HEK293 (cell line): ENCODE results near the gene RETREG2.

Experiments used
- GFI1B ChIP-seq: fragments of 450-650 bp; formaldehyde crosslinking; IDR thresholded peaks from 2 replicates; pipeline ENCODE4 v1.5.1; 2016; ENCODE audit warnings: missing biosample characterization, missing genetic modification characterization
- GLI2 ChIP-seq: fragments of 450-650 bp; formaldehyde crosslinking; IDR thresholded peaks from 2 replicates; pipeline ENCODE4; 2017; ENCODE audit warnings: missing biosample characterization, missing genetic modification characterization, low read depth, borderline replicate concordance
- HOXD13 ChIP-seq: sonication (generic); formaldehyde crosslinking; IDR thresholded peaks from 2 replicates; pipeline ENCODE4 v1.8.0; 2022; ENCODE audit warnings: missing genetic modification reagents, borderline replicate concordance
- SP3 ChIP-seq: fragments of 450-650 bp; formaldehyde crosslinking; IDR thresholded peaks from 2 replicates; pipeline ENCODE4 v1.5.1; 2016; ENCODE audit warnings: missing biosample characterization, missing genetic modification characterization
- TCF7L2 ChIP-seq: IDR thresholded peaks from 2 replicates; pipeline ENCODE4 v1.6.1; 2011; ENCODE audit warnings: low read depth, mild to moderate bottlenecking, inconsistent platforms, low read length, moderate library complexity, borderline replicate concordance
- ZBTB21 ChIP-seq: fragments of 450-650 bp; formaldehyde crosslinking; IDR thresholded peaks from 2 replicates; pipeline ENCODE4 v1.5.1; 2017; ENCODE audit warnings: missing biosample characterization, missing genetic modification characterization
- ZNF184 ChIP-seq: fragments of 450-650 bp; IDR thresholded peaks from 2 replicates; pipeline ENCODE4 v1.5.1; 2018; ENCODE audit warnings: missing biosample characterization, mild to moderate bottlenecking, missing genetic modification characterization
- ZNF2 ChIP-seq: fragments of 450-650 bp; formaldehyde crosslinking; IDR thresholded peaks from 2 replicates; pipeline ENCODE4 v1.5.1; 2016; ENCODE audit warnings: missing biosample characterization, missing genetic modification characterization
- ZNF211 ChIP-seq: fragments of 450-650 bp; formaldehyde crosslinking; IDR thresholded peaks from 2 replicates; pipeline ENCODE4 v1.5.1; 2016; ENCODE audit warnings: low read depth, missing biosample characterization, missing genetic modification characterization
- ZNF221 ChIP-seq: fragments of 450-650 bp; formaldehyde crosslinking; IDR thresholded peaks from 2 replicates; pipeline ENCODE4 v1.5.1; 2017; ENCODE audit warnings: missing biosample characterization, missing genetic modification characterization, borderline replicate concordance
- ZNF248 ChIP-seq: fragments of 450-650 bp; formaldehyde crosslinking; IDR thresholded peaks from 2 replicates; pipeline ENCODE4 v1.5.1; 2017; ENCODE audit warnings: missing biosample characterization, missing genetic modification characterization
- ZNF433 ChIP-seq: fragments of 450-650 bp; formaldehyde crosslinking; IDR thresholded peaks from 2 replicates; pipeline ENCODE4 v1.5.1; 2016; ENCODE audit warnings: missing biosample characterization, missing genetic modification characterization, low read depth
- ZNF549 ChIP-seq: fragments of 450-650 bp; IDR thresholded peaks from 2 replicates; pipeline ENCODE4 v1.5.1; 2018; ENCODE audit warnings: missing biosample characterization, missing genetic modification characterization, mild to moderate bottlenecking, inconsistent platforms, moderate library complexity
- TF ChIP-seq, protein P1 (sequence below): fragments of 450-650 bp; formaldehyde crosslinking; conservative IDR thresholded peaks from 2 replicates; pipeline ENCODE4 v1.5.1; 2016; ENCODE audit warnings: low read depth, missing biosample characterization, missing genetic modification characterization
- TF ChIP-seq, protein P2 (sequence below): fragments of 450-650 bp; formaldehyde crosslinking; IDR thresholded peaks from 2 replicates; pipeline ENCODE4 v1.5.1; 2017; ENCODE audit warnings: missing biosample characterization, missing genetic modification characterization
- TF ChIP-seq, protein P3 (sequence below): fragments of 450-650 bp; IDR thresholded peaks from 2 replicates; pipeline ENCODE4 v1.5.1; 2018; ENCODE audit warnings: missing biosample characterization, missing genetic modification characterization
- TF ChIP-seq, protein P4 (sequence below): fragments of 450-650 bp; formaldehyde crosslinking; IDR thresholded peaks from 2 replicates; pipeline ENCODE4 v1.5.1; 2016; ENCODE audit warnings: missing biosample characterization, missing genetic modification characterization
- TF ChIP-seq, protein P5 (sequence below): fragments of 450-650 bp; formaldehyde crosslinking; IDR thresholded peaks from 2 replicates; pipeline ENCODE4 v1.5.1; 2016; ENCODE audit warnings: missing biosample characterization, missing genetic modification characterization
- TF ChIP-seq, protein P6 (sequence below): fragments of 450-650 bp; formaldehyde crosslinking; IDR thresholded peaks from 2 replicates; pipeline ENCODE4 v1.5.1; 2016; ENCODE audit warnings: missing biosample characterization, missing genetic modification characterization
- TF ChIP-seq, protein P7 (sequence below): fragments of 450-650 bp; formaldehyde crosslinking; IDR thresholded peaks from 2 replicates; pipeline ENCODE4 v1.5.1; 2016; ENCODE audit warnings: missing biosample characterization, missing genetic modification characterization

The RETREG2 gene

DNA sequence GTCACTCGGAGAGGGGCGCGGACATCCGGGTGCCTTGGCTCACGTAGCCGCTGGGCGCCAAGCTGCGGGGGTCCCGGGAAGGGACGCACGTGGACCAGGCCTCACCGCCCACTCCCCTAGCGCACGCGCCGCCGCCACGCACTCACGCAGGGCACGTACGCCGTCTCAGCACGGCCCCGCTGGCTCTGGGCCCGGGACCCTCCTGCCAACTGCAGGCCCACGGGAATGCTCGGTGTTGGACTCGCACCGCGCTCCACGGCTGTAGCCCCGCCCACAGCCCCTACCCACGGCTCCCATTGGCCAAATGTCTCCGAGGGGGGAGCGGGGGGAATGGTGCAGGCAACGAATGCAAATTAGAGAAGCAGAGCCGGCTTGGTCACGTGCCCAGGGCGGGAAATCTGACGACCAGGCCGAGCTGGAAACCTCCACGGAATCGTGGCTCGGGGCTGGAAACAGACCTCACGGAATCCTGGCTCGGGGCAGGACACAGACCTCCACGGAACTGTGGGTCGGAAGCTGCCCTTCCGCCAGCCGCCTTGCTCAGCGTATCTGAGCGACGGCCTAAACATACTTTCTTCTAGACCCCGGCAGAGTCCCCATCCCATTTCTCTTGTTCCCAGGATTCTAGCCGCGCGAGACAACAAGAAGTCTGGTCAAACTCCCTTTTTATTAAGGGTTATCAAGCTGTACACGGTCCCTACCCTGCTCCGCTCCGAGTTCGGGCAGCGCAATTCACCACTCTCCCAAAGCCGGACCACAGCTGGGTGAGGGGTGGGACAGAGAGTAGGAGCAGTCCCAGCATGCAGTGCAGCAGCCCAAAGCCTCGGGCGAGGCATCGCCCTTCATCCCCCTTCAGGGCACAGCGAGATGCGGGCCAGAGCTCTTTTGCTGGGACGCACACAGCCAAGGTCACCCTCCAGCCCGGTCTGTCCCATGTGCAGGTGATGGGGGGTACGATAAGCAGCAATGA lies 40.9 kb downstream of the RETREG2 start, which contains the start of gene ABCB6 (continued):
- TF ChIP-seq, protein P1, sequence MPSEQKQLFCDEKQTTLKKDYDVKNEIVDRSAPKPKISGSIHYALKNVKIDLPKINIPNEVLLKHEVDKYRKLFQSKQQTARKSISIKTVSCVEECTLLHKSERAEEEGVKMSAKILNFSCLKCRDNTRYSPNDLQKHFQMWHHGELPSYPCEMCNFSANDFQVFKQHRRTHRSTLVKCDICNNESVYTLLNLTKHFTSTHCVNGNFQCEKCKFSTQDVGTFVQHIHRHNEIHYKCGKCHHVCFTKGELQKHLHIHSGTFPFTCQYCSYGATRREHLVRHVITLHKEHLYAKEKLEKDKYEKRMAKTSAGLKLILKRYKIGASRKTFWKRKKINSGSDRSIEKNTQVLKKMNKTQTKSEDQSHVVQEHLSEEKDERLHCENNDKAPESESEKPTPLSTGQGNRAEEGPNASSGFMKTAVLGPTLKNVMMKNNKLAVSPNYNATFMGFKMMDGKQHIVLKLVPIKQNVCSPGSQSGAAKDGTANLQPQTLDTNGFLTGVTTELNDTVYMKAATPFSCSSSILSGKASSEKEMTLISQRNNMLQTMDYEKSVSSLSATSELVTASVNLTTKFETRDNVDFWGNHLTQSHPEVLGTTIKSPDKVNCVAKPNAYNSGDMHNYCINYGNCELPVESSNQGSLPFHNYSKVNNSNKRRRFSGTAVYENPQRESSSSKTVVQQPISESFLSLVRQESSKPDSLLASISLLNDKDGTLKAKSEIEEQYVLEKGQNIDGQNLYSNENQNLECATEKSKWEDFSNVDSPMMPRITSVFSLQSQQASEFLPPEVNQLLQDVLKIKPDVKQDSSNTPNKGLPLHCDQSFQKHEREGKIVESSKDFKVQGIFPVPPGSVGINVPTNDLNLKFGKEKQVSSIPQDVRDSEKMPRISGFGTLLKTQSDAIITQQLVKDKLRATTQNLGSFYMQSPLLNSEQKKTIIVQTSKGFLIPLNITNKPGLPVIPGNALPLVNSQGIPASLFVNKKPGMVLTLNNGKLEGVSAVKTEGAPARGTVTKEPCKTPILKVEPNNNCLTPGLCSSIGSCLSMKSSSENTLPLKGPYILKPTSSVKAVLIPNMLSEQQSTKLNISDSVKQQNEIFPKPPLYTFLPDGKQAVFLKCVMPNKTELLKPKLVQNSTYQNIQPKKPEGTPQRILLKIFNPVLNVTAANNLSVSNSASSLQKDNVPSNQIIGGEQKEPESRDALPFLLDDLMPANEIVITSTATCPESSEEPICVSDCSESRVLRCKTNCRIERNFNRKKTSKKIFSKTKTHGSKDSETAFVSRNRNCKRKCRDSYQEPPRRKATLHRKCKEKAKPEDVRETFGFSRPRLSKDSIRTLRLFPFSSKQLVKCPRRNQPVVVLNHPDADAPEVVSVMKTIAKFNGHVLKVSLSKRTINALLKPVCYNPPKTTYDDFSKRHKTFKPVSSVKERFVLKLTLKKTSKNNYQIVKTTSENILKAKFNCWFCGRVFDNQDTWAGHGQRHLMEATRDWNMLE (tag by site-specific recombination): no peak
- TF ChIP-seq, protein P2, sequence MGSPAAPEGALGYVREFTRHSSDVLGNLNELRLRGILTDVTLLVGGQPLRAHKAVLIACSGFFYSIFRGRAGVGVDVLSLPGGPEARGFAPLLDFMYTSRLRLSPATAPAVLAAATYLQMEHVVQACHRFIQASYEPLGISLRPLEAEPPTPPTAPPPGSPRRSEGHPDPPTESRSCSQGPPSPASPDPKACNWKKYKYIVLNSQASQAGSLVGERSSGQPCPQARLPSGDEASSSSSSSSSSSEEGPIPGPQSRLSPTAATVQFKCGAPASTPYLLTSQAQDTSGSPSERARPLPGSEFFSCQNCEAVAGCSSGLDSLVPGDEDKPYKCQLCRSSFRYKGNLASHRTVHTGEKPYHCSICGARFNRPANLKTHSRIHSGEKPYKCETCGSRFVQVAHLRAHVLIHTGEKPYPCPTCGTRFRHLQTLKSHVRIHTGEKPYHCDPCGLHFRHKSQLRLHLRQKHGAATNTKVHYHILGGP (tag by site-specific recombination): no peak
- peak; percentile 45 for TF ChIP-seq SP3
- TF ChIP-seq, protein P3, sequence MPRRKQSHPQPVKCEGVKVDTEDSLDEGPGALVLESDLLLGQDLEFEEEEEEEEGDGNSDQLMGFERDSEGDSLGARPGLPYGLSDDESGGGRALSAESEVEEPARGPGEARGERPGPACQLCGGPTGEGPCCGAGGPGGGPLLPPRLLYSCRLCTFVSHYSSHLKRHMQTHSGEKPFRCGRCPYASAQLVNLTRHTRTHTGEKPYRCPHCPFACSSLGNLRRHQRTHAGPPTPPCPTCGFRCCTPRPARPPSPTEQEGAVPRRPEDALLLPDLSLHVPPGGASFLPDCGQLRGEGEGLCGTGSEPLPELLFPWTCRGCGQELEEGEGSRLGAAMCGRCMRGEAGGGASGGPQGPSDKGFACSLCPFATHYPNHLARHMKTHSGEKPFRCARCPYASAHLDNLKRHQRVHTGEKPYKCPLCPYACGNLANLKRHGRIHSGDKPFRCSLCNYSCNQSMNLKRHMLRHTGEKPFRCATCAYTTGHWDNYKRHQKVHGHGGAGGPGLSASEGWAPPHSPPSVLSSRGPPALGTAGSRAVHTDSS (tag by site-specific recombination): no peak
- TF ChIP-seq ZNF2 (tag by site-specific recombination): no peak
- TF ChIP-seq, protein P4, sequence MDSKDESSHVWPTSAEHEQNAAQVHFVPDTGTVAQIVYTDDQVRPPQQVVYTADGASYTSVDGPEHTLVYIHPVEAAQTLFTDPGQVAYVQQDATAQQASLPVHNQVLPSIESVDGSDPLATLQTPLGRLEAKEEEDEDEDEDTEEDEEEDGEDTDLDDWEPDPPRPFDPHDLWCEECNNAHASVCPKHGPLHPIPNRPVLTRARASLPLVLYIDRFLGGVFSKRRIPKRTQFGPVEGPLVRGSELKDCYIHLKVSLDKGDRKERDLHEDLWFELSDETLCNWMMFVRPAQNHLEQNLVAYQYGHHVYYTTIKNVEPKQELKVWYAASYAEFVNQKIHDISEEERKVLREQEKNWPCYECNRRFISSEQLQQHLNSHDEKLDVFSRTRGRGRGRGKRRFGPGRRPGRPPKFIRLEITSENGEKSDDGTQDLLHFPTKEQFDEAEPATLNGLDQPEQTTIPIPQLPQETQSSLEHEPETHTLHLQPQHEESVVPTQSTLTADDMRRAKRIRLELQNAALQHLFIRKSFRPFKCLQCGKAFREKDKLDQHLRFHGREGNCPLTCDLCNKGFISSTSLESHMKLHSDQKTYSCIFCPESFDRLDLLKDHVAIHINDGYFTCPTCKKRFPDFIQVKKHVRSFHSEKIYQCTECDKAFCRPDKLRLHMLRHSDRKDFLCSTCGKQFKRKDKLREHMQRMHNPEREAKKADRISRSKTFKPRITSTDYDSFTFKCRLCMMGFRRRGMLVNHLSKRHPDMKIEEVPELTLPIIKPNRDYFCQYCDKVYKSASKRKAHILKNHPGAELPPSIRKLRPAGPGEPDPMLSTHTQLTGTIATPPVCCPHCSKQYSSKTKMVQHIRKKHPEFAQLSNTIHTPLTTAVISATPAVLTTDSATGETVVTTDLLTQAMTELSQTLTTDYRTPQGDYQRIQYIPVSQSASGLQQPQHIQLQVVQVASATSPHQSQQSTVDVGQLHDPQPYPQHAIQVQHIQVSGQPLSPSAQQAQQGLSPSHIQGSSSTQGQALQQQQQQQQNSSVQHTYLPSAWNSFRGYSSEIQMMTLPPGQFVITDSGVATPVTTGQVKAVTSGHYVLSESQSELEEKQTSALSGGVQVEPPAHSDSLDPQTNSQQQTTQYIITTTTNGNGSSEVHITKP (tag by site-specific recombination): no peak
- TF ChIP-seq ZNF549 (tag by site-specific recombination): no peak
- TF ChIP-seq ZBTB21 (tag by site-specific recombination): no peak
- TF ChIP-seq GLI2 (tag by site-specific recombination): no peak
- TF ChIP-seq, protein P5, sequence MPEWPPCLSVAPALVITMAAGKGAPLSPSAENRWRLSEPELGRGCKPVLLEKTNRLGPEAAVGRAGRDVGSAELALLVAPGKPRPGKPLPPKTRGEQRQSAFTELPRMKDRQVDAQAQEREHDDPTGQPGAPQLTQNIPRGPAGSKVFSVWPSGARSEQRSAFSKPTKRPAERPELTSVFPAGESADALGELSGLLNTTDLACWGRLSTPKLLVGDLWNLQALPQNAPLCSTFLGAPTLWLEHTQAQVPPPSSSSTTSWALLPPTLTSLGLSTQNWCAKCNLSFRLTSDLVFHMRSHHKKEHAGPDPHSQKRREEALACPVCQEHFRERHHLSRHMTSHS (tag by site-specific recombination): no peak
- no peak for TF ChIP-seq GFI1B (tag by site-specific recombination)
- no peak for TF ChIP-seq ZNF248 (tag by site-specific recombination)
- TF ChIP-seq TCF7L2: no peak
- TF ChIP-seq ZNF211 (tag by site-specific recombination): no peak
- TF ChIP-seq ZNF184: no peak
- TF ChIP-seq, protein P6, sequence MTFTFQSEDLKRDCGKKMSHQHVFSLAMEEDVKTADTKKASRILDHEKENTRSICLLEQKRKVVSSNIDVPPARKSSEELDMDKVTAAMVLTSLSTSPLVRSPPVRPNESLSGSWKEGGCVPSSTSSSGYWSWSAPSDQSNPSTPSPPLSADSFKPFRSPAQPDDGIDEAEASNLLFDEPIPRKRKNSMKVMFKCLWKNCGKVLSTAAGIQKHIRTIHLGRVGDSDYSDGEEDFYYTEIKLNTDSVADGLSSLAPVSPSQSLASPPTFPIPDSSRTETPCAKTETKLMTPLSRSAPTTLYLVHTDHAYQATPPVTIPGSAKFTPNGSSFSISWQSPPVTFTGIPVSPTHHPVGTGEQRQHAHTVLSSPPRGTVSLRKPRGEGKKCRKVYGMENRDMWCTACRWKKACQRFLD (tag by site-specific recombination): no peak
- TF ChIP-seq HOXD13 (CRISPR knock-in tag): no peak
- TF ChIP-seq ZNF433: no peak
- TF ChIP-seq ZNF221 (tag by site-specific recombination): no peak
- TF ChIP-seq, protein P7, sequence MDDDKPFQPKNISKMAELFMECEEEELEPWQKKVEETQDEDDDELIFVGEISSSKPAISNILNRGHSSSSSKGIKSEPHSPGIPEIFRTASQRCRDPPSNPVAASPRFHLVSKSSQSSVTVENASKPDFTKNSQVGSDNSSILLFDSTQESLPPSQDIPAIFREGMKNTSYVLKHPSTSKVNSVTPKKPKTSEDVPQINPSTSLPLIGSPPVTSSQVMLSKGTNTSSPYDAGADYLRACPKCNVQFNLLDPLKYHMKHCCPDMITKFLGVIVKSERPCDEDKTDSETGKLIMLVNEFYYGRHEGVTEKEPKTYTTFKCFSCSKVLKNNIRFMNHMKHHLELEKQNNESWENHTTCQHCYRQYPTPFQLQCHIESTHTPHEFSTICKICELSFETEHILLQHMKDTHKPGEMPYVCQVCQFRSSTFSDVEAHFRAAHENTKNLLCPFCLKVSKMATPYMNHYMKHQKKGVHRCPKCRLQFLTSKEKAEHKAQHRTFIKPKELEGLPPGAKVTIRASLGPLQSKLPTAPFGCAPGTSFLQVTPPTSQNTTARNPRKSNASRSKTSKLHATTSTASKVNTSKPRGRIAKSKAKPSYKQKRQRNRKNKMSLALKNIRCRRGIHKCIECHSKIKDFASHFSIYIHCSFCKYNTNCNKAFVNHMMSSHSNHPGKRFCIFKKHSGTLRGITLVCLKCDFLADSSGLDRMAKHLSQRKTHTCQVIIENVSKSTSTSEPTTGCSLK (tag by site-specific recombination): no peak
